HG02885 (cell line): ENCODE data around the gene MED27.
"Not testable (repeated sequence)": the region's sequence is repeated elsewhere in the genome, so short reads cannot be mapped to it uniquely, and the experiment has no call there.

ENCODE experiments used
- ATAC-seq: cut with Tn5 transposase; IDR thresholded peaks from one replicate; pipeline ENCODE4 v1.9.1; 2021; ENCODE audit warnings: mild to moderate bottlenecking; ENCODE audit not compliant: unreplicated experiment, poor library complexity

Gene MED27

DNA sequence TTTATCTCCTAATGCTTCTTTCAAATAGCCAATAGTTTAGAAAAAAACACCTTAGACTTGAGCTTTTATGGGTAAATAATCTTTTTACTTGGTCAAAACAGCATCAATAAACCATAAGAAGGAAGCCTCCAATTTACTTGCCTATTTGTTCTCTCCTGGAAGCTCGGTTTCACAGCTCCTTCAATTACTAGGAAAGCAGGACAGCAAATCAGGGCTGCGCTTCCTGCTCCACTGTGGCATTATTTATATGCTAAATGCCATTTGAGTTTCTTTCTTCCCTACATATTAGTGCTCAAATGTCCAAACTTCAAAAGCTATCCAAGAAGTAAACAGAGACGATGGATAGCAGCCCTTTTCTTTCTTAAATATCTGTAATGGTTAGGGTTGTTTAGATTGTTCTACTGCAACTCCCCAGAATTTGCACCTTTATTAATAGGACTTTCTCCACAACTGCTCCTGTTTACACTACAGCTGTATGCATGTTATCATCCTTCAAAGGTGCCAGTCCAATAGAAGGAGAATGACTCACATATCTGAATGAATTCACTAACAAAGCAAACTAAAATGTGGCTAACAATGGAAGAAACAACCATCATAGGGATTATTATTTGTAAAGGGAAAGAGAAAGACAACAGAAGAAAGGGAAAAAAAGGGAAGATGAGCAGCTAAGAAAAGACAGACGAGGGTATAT lies 58.7 kb downstream of the MED27 start:
- ATAC-seq = no peak

DNA sequence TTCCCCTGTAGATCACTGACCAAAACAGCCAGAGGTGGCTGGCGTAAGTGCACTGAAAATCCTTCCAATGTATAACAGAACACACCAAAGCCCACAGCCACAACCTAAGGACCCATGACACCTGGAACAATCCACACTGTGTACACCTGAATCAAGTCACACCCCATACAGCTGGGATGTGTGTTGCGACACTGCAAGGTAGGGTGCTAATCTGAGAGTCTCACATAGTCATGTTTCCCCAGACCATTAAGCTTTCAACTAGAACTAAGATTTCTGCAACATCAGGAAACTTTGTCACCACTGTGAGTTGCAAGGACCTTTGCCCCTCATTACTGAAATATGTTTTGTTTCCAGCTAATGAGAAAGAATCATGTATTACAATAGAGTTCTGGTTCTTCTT lies 59.4 kb downstream of the MED27 start:
- ATAC-seq = no peak

DNA sequence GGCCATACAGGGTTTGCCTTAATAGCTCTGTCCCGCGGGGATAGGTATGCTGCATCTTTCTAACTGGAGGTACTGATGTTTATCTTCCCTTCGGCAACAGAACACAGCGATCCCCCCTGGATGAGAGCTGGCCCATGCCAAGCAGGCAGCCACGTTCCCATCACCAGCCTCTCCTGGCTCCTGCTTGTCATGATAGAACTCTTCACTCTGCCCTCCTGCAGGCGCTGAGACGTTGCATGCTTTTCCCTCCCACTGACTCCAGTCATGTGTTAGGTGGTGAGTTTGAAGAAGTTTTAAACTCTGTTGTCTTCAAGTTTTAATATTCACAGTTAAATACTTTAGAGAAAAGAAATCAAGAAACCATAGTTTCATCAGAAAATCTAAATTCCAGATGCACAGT lies 60.0 kb downstream of the MED27 start:
- no peak for ATAC-seq

DNA sequence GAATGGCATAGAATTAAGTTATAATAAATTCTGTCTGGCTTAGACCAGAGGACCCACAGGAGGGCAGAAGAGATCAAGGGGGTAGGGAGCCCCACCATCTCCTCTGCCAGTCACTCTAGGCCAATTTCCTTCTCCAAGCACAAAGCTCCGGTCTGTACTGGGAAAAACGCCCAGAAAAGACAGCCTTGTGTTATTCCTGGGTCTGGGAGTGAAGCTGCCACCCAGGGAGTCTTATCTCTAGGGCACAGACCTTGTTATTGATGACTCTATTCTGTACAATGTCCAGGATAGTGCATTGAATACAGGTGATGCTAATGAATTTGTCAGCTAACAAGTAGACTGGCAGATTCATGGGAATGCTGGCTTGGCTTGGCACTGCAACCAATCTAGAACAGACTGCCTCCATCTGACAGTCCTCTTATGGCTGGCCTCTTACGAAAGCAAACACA lies 60.7 kb downstream of the MED27 start:
- ATAC-seq = no peak

DNA sequence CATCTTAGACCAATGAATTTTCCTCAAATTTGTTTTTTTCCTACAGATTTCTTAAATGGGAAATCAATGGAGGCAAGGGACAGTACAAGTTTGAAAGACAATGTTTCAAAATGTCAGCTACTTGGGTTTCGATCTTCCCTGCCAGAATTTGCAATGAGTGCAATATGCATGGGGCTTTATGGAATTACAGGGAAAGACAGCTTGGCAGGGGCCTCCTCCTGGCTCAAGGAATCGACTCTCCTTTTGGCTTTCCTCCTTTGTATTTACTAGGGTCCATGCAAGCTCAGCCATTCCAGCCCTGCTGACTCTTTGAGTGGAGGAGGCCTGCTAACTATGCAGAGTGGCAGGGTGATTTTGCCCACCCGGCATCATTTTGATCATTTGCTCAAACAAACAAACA lies 63.2 kb downstream of the MED27 start:
- ATAC-seq = no peak

DNA sequence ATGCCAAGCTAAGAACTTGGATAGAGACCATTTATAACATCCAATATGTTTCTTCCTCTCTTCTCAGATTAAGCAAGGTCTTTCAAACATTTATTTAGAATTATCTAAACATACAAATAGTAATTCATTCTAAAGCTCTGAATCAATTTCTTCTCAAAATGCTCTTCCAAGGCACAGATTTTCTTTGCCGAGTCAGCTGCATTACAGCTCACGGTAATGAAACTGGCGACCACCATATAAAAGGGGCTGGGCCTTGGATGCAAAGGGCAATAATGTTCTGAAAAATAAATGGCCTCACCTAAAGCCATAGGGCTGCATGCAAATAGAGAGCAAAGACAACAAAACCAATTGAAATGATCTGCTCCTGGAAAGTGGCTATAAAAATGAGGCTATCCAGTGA lies 63.8 kb downstream of the MED27 start:
- ATAC-seq = no peak

DNA sequence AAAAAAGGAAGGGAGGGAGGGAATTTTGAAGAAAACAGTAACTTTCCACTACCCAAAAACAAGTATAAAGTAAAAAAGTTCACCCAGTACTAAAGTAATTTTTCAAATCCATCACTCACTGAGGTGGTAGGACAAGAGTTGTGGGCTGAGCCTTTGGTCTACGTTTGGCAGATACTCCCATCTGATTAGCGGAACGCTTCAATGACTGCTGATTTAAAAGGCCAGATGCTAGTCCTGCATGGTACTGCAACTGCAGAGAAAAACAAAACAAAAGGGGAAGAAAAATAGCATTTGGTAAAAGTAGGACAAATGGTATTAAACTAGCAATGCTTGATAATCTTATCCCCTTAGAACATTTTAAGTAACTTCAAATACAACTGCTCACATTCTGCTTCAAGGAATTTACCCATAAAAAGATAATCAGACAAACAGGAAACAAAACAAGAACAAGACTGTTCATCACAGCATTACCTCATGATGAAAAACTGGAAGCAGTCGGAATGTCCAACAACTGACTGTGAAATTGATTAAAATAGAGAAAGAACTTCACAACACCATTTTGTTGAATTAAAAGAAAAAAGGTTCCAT lies 65.4 kb downstream of the MED27 start:
- no peak for ATAC-seq

DNA sequence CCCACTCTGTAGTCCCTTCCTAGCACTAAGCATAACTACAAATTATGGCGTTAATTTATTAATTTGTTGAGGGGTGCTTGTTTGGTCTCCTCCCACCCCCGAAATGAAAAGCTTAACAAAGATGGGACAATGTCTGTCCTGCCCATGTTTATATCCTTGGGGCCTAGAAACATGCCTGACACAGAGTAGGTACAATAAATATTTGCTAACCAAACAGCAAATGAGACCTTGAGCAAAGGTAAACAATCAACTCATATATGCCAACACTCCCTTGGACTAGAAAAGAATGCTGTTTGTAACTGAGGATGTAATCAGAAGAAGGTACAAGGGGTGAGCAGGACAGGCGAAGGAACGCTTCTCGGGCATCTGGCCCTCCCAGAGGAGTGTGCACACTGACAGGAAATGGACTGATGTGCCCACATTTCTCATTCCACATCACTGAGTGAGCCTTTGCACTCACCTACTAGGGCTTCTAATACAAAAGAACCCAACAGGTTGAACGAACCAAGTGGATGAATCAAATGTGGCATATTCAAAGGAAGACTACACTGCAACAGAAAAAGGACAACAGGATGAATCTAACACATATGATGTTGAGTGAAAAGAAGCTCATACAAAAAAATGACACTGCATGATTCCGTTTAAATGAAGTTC lies 66.8 kb downstream of the MED27 start:
- no peak for ATAC-seq

DNA sequence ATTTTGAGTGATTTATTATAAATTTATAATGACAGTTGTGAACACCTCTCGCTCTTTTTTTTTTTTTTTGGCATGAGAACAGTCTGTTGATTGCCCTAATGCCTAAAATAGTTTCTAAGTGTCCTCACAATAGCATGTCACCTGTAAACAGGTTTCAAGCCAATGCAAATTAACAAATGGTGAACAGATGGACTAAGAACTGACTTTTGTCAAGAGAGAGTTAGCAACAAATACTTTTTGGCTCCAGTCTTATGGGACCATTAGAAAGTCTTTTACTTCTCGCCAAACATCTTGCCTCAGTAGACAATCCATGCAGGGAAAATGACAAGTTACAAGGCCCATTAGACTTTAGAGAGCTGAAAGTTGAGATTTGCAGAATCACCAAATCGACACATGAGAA lies 67.8 kb downstream of the MED27 start:
- no peak for ATAC-seq

DNA sequence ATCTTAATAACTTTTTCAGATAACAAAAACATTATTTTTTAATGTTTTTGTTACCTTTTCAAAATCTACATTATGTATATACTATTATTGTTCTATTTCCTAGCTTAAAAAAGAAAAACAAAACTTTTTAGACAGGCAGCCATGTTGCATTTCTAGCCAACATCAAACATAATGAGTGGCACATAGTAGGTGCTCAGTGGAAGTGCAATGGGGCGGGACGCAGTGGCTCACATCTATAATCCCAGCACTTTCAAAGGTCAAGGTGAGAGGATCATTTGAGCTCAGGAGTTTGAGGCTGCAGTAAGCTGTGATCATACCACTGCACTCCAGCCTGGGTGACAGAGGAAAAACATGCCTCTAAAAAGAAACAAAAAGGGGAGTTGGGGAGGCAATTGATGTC lies 68.4 kb downstream of the MED27 start:
- ATAC-seq = no peak

DNA sequence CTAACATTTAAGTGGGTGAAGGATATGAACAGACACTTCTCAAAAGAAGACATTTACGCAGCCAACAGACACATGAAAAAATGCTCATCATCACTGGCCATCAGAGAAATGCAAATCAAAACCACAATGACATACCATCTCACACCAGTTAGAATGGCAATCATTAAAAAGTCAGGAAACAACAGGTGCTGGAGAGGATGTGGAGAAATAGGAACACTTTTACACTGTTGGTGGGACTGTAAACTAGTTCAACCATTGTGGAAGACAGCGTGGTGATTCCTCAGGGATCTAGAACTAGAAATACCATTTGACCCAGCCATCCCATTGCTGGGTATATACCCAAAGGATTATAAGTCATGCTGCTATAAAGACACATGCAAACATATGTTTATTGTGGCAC lies 69.5 kb downstream of the MED27 start:
- not testable (repeated sequence) for ATAC-seq

DNA sequence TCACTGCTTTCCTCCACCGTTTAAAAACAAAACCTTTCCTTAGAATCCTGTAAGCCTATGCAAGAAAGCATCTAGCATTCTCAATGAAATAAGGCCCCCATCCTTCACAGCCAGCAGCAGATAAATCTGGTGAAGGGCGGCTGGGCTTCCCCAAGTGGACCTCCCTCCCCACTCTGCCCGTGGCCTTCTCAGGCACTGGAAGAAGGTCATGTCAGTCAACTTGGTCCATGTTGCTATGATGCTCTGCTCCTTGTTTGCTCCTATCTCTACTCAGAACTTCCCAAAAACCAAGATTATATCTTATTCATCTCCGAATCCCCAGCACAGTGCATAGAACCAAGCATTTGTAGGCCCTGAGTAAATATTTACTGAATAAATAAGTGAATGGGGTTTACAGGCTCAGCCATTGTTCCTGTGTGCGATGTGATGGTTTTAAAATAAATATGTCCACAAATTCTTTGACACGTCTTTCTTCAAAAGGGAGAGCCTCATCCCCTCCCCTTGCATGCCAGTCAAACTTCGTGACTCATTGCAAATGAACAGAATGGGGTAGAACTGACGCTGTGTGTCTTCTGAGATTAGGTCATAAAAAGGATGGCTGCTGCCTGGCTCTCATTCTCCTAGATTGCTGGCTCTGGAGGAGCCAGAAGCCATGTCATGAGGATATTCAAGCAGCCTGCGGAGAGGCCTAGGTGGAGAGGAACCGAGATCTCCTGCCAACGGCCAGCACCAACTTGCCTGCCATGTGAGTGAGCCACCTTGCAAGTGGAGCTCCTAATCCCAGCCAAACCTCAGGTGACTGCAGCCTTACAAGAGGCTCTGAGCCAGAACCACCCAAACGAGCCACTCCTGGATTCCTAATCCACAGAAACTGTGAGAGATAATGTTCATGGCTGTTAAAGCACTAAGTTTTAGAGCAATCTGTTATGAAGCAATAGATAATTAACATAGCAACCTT lies 70.5 kb downstream of the MED27 start:
- no peak for ATAC-seq

DNA sequence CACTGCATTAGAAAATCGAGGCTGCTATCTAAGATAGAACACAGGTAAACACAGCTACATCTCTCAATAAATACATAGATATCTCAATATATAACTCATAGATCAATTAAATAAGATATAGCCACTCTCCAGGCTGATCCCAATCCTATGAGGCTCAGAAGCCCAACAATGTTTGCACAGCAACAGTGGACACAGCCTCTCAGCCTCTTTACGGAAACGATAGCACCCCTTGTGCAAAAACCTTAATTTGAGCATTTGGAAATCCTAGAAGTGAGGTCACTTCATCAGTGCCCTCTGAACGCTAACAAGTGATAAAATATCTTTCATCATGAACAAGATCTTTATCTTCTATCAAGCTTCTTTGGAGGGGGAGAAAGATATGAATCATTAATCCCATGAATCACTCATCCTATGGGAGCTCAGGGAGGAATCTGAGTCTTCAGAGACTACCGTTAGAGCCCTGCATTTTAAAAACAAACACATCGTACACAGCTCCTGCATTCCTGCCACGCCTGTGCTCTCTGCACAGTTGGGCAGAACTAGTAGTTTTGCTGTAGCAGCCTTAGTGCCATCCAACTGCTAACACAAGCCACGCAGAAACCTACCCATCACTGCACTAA lies 71.4 kb downstream of the MED27 start:
- ATAC-seq = no peak

DNA sequence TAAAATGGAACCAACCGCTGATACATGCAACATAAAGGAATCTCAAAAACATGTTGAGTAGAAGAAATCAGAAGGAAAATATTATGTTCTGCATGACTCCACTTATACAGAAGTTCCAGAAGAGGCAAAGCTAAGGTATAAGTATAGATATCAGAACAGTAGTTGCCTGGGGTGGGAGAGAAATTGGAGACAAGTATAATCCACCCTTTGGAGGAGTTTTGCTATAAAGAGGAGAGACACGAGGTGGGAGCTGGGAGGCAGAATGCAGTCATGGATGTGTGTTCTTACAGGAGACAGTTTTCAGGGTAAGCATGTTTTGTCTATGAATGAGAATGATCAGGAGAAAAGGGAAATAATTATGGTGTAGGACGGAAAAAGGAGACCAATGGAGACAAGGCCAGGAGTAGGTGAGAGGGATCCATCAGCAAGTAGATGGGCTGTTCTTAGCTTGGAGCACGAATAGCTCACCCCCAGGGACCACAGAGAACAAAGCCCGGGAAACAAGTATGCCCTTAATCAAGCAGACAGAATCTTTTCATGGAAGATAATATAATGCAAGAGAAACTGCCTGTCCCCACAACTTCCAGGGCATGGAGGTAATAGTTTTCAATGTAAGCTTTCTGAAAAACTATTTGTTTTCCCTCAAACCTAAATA lies 72.2 kb downstream of the MED27 start:
- ATAC-seq = no peak

DNA sequence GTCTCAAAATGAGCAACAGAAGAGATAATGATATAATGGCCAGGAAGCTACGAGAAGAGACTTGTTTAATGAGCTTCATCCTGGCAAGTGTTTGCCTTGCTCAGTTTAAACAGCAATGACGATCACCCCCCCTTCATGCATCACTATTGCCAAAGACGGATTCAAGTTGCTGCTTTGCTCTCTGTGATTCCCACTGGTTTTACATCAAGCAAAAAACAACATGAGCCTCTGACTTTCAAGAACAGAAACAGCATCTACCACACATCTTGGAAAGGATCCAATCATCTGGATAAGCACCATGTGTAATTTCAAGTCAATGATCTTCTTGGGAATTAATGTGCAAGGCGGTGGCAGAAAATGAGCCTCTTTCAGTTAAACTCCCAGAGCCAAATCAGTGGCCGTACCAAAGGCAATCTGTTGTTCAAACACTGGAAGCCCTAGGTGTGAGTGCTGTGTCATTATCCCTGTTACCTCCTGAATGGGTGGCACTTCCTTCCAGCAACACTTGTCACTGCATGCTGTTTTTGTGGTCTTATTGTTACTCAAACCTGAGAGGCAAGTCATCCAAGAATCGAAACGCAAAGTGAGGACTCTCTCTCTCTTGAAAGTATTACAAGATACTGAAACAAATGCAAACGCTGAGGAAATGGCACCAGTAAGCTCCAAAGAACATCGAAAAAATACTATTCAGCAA lies 72.8 kb downstream of the MED27 start:
- ATAC-seq = no peak

DNA sequence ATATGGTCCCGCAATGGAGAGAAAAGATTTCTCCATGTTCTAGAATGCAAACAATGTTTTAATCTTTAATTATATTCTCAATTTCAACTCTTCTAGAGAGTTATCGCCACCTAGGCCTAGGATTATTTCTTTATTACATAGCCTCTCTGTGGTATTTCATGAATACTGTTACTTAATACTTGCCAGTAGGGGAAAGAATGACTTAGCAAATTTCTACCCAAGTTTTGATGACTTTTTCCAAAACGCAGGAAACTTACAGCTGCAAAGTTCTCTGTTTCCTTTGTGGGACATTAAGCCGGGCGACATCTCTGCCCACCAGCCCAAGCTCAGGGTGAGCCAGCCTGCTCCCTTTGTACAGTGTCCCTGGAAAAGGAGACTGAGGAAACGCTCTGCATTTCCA lies 73.8 kb downstream of the MED27 start:
- ATAC-seq = no peak

DNA sequence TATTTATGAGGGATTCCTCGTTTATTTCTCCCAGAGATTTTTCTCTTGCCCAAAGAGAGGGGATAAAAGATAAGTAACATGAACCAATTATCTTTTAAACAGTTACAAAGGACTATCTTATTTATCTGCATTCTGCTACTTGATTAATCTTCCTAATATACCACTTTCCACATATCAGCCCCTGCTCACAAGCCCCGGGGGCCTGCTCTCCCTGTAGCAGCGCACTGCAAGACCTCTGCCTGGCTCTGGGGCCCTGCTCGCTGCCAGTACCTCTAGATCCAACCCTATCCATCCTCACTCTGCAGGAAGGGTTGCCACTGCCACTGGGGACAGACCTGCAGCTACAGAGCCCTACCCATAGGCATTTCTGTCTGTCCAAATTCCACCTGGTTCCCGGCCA lies 75.3 kb downstream of the MED27 start:
- ATAC-seq = no peak

DNA sequence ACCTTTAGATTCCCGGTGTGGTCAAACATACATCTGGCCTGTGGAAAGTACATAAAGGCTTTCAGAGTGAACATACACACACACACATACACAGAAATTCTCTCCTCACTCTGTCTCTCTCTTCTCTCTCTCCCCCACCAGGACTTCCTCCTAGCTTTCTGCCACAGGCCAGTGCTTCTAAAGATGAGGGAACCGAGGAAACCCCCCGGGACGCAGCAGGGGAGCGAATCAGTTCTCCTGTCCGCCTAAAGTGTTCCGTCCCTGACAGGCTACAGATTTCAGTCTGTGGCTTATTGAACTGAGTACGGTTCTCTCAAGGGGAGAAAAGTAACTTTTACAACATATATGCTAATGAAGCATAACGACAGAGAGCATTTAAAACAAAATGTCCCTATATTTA lies 75.8 kb downstream of the MED27 start:
- ATAC-seq = no peak

DNA sequence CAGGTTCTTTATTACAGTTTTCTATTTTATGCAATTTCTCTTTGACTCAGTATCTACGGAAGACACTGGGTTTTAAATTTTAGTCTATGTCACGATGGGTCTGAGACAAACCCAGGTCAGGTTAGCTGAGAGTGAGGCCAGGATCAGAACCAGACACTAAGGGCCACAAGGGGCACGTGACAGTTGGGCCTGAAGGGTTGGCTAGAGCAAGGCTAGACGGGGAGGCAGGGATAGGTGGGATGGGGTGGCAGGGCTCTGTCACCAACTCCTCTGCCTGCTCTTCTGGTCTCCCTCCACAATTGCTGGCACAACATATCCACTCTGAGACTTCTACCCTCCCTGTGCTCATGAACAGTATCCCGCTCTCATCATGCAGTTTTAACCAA lies 76.4 kb downstream of the MED27 start:
- no peak for ATAC-seq
